Measurements from ENCODE around the gene ZSCAN29.
"Not testable (repeated sequence)": the region's sequence is repeated elsewhere in the genome, so short reads cannot be mapped to it uniquely, and the experiment has no call there.

Gene ZSCAN29

DNA sequence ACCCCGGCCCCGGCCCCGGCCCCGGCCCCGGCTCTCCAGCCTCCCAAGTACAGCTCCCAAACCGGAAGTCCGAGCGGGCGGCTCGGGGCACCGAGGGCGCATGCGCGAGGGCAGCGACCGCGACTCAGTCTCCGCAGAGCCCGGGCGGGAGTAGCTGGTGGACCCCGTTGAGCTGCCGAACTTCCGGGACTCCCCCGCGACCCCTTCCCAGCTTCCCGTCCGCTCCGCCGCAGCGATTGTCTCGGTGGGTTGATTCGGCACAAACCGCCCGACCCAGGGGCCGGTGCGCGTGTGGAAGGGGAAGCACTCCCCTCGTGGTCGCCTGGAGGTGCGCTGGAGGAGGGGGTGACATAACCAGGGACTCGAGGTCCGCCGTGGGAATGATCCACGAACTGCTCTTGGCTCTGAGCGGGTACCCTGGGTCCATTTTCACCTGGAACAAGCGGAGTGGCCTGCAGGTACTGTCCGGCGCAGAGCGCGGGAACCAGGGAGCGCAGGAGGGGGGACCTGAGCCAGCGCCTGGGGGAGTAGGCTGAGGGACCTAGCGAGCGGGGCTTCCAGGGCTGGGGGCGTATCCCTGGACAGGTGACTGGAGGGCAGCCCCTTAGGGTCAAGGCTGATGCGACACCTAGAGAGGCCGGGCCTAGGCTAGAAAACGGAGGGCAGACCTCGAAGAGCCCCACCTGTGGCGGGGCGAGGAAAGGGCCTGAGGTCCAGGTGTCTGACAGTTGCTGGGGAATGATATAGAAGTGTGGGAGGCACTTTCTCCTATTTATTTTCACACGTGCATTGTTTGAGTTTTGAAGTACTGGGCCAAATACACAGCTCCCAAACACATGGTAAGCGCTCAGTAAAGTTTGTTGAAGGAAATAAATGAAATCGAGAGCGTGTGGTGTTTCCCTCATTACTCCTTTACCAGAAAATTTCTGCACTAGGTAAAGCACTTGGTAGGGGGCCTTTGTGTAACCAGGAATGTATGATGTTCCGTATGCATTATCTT, at the start of gene ZSCAN29, which contains the start of gene TUBGCP4:
Gene ZSCAN29 (minus strand): TSS at position 69 of the 1,000 bp plus-strand sequence. CDS start 1,130 bp downstream, outside the sequence.
Gene TUBGCP4 (plus strand): TSS at position 127 of the 1,000 bp plus-strand sequence. CDS start 254 bp downstream, at position 381.
- DNase-seq (ENCODE audit: low spot score): peak; percentile 78

DNA sequence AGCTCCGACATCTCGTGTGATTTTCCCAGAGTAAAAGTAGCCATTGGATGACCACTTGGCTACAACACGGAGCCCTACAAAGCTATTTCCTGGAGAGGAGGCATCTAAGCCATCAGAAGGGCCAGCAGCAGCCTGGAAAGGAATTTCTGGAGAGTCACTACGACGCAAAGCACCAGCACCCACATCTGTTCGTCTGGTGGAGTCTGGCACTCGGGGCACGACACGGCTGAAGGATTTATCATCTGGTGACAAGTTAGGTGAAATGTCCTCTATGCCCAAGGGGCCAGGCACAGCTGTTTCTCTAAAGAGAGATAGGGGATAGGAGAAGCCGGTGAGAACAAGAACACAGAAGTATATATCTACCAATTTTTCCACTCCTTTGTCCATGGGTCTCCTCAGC, 49.6 kb upstream of the ZSCAN29 start:
- no peak for DNase-seq (ENCODE audit: low spot score)

- no peak for DNase-seq (ENCODE audit: low spot score)
Observed at GRCh38 chr15:43414196-43414595, 43.4 kb upstream of the ZSCAN29 start.

DNA sequence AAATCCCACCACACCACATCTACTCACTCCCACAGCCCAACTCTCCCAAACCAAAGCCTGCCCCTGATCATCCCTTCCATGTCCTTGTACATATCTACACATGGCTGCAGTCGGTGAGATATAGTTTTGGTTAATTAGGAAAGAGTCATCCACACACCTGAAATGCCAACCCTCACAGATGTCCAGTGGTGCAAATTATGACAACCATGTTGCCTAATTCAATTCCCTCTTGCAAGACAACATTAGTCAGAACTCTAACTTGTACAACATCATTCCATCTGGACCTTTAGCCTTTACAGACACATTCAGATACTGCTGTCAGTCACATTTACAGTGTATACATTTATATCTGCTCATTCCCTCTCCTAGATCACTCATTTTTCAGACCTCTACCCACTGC, 41.3 kb upstream of the ZSCAN29 start:
- DNase-seq (ENCODE audit: low spot score): no peak

DNA sequence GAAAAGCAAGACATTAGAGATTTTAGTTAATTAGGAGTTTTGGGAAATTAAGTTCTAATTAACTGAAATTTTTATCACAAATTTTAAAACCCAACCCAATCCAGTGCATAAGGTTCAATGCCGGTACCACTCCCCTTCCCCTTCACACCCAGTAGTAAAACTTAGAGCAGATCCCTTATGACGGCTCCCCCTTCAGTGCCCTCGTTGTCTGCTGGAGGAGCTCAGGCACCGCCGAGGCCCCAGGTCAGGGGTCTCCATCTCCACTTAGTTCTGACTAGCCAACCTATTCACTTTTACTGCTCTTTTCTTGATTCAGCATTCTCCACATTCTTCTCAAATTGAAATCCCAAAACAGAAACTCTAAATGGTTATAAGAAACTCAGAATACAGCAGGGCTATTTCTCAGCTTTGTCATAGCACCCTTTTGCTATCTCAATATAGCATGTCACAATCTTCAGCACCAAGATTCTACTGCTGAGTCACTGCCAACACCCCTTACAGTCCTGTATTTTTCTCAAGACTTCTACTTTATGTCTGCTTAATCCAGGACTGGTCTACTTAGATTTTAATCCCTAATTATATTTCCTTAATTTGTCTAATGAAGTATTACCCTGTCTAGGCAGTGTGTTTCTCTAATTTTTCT, 39.9 kb upstream of the ZSCAN29 start:
- DNase-seq (ENCODE audit: low spot score): no peak

DNA sequence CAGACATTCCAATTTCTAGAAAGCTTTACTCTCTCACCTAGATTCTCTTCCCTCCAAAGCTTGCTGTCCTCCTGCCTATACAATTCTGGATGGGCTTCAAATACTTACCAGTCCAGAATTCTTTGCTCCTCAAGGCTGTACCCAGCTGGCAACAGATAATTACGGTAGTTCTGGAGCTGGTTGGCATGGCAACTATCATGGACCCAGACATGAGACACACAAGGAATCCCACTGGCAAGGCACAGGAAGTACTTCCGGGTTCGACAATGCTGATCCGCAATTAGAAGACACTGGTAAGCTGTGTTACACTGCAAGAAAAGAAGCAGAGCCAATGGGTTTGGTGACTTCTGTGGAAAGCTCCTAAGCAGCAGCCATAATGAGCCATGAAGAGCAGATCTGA, 37.9 kb upstream of the ZSCAN29 start:
- no peak for DNase-seq (ENCODE audit: low spot score)

GRCh38 chr15:43406808-43407207, 36.0 kb upstream of the ZSCAN29 start:
- no peak for DNase-seq (ENCODE audit: low spot score)

DNA sequence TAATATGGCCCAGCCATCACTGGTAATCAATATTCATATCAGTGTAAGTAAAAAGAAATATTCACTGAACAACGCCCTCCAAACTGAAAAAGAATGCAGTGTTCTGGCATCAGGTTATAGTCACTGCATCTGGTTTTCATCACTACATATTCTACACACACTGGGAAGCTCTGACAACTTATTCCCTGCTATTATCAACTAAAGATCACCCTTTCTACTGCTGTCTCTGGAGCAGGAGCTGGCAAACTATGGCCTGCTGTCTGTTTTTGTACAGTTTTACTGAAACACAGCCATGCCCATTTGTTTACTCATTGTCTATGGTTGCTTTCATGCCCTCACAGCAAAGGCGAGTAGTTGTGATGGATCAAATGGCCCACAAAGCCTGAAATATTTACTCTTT, 35.3 kb upstream of the ZSCAN29 start:
- no peak for DNase-seq (ENCODE audit: low spot score)

DNA sequence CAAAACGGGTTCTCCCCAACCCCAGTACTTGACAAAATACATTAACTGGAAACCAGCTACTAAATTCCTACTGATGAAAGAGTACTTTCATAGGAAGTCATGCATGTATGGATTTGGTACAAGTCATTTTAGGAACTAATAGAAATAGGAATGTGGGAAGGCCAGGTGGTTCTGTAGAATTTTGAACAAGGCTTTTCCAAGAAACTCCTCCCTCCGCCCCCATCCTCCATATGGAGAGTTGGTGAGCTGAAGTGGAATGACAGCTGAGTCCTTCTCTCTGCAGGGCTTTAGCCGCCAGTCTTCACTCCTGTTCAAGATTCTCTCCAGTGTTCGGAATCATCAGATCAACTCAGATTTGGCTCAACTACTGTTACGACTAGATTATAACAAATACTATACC, 33.3 kb upstream of the ZSCAN29 start:
- DNase-seq (ENCODE audit: low spot score): no peak

- DNase-seq (ENCODE audit: low spot score): no peak
Observed at GRCh38 chr15:43403616-43404015, 32.8 kb upstream of the ZSCAN29 start.

GRCh38 chr15:43402255-43402654, 31.4 kb upstream of the ZSCAN29 start:
- no peak for DNase-seq (ENCODE audit: low spot score)

GRCh38 chr15:43393592-43393991, 22.7 kb upstream of the ZSCAN29 start:
- DNase-seq (ENCODE audit: low spot score): not testable (repeated sequence)

DNA sequence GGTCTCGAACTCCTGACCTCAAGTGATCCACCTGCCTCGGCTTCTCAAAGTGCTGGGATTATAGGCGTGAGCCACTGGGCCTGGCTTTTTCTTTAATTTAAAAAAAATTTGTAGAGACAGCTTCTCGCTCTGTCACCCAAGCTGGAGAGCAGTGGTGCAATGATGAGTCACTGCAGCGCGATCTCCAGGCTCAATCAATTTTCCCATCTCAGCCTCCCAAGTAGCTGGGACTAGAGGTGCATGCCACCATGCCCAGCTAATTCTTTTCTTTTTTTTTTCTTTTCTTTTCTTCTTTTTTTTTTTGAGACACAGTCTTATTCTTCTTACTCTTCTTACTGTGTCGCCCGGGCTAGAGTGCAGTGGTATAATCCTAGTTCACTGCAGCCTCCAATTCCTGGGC, 19.9 kb upstream of the ZSCAN29 start:
- DNase-seq (ENCODE audit: low spot score): no peak

- no peak for DNase-seq (ENCODE audit: low spot score)
Observed at GRCh38 chr15:43383070-43383469, 12.2 kb upstream of the ZSCAN29 start.

GRCh38 chr15:43382310-43382709, 11.5 kb upstream of the ZSCAN29 start:
- DNase-seq (ENCODE audit: low spot score): no peak

- DNase-seq (ENCODE audit: low spot score): no peak
Observed at GRCh38 chr15:43378601-43379000, 7.8 kb upstream of the ZSCAN29 start.

DNA sequence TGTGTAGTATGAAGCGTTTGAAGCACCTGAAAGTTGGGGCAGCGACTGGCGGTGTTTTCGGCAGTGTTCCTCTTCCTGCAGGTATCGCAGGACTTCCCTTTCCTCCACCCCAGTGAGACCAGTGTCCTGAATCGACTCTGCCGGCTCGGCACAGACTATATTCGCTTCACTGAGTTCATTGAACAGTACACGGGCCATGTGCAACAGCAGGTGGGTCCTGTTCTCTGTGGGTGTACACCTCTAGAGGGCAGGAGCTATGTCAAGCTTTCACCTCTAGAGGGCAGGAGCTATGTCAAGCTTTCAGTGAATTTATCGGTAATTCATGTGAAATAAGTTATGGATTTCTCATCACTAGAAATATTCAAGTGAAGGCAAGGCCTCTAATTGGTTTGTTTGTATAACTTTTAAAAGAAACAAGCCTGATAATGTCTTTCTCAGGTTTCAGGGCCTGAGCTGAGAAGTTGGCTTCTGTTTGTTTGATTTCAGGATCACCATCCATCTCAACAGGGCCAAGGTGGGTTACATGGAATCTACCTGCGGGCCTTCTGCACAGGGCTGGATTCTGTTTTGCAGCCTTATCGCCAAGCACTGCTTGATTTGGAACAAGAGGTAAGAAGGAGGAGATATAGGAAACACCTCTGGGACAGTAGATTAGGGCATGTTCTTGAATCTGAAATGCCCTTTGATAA, 5.3 kb upstream of the ZSCAN29 start:
- DNase-seq (ENCODE audit: low spot score): no peak

GRCh38 chr15:43370310-43370974, 401 bp downstream of the ZSCAN29 start:
- peak; percentile 11 for DNase-seq (ENCODE audit: low spot score)

DNA sequence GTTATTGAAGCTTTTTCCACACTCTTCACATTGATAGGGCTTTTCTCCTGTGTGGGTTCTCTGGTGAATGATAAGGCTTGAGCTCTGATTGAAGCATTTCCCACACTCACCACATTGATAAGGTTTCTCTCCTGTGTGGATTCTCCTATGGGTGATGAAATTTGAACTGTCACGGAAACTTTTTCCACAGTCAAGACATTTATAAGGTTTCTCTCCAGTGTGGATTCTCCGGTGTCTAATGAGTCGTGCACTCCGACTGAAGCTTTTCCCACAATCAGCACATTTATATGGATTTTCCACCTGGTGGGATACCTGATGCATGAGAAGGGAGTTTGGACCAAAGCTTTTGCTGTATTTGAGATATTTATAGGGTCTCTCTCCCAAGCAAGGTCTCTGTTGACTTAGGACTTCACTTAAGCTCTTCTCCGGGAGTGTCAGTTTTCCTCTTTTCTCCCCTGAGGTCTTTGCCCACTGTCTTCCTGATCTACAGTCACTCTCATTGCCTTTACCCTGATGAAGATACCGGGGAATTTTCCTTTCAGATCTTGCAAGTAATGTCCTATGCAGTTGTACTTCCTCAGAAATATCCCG, 9.4 kb downstream of the ZSCAN29 start:
- no peak for DNase-seq (ENCODE audit: low spot score)

GRCh38 chr15:43360821-43361220, 10.0 kb downstream of the ZSCAN29 start:
- DNase-seq (ENCODE audit: low spot score): no peak

GRCh38 chr15:43352693-43353382, 18.0 kb downstream of the ZSCAN29 start:
- DNase-seq (ENCODE audit: low spot score): no peak
